Hepatocyte (in vitro differentiated cells): ENCODE measurements around the gene ZBP1.

Experiments used
- EZH2 ChIP-seq: fragments of 200-600 bp; sonication (generic); IDR thresholded peaks from 2 replicates; pipeline ENCODE4 v1.6.1; 2016; ENCODE audit warnings: antibody characterized with exemption, mild to moderate bottlenecking, borderline replicate concordance
- TF ChIP-seq, protein P1 (sequence below): fragments of 200-600 bp; sonication (generic); IDR thresholded peaks from 2 replicates; pipeline ENCODE4 v1.5.1; 2016; ENCODE audit warnings: antibody characterized with exemption, mild to moderate bottlenecking; ENCODE audit not compliant: poor library complexity

DNA sequence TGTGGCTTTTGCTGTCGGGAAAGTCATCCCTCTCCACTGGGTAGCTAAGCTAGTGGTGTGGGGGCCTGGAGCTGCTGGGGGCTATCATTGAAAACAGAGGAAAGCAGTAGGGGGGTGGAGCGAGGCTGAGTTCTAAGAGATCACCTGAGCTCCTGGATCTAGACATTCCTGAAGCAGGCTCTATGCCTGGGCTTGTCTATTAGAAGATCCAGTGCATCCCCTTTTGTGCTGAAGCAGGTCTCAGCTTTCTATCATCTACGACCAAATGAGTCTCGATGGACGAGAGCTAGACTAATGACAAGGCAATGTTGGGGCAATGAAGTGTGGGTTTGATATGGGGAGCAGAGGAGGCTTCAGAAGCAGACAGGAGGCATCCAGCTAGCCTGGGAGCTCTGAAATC, 18.5 kb downstream of the ZBP1 start:
- TF ChIP-seq, protein P1, sequence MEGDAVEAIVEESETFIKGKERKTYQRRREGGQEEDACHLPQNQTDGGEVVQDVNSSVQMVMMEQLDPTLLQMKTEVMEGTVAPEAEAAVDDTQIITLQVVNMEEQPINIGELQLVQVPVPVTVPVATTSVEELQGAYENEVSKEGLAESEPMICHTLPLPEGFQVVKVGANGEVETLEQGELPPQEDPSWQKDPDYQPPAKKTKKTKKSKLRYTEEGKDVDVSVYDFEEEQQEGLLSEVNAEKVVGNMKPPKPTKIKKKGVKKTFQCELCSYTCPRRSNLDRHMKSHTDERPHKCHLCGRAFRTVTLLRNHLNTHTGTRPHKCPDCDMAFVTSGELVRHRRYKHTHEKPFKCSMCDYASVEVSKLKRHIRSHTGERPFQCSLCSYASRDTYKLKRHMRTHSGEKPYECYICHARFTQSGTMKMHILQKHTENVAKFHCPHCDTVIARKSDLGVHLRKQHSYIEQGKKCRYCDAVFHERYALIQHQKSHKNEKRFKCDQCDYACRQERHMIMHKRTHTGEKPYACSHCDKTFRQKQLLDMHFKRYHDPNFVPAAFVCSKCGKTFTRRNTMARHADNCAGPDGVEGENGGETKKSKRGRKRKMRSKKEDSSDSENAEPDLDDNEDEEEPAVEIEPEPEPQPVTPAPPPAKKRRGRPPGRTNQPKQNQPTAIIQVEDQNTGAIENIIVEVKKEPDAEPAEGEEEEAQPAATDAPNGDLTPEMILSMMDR: no peak
- TF ChIP-seq EZH2: no peak
